T-helper 17 cell (primary cell): ENCODE data around the gene MAPK7. TPM values are rescaled to one million over a fixed set of nuclear protein-coding genes. Genes with fewer than 3 reads are reported as not detected.
"Not testable (repeated sequence)": the region's sequence is repeated elsewhere in the genome, so short reads cannot be mapped to it uniquely, and the experiment has no call there.

Source experiments
- ATAC-seq: fragments of 150-1000 bp; cut with Tn5 transposase; 2 replicates; pipeline ENCODE4 v1.10.0; 2021; ENCODE audit warnings: mild to moderate bottlenecking, moderate library complexity
- DNase-seq, 3 donors: peaks; one replicate each; pipeline versions ENCODE4 v3.0.0 to v3.0.0-alpha.2; 2020 to 2021
- H3K9me3 ChIP-seq: one replicate; pipeline ENCODE4 v1.7.0; 2013; ENCODE audit warnings: low read length, mild to moderate bottlenecking; ENCODE audit not compliant: control insufficient read depth, poor library complexity, severe bottlenecking
- H3K27ac Mint-ChIP-seq: one replicate; pipeline ENCODE4 v1.8.0; 2022; ENCODE audit warnings: mild to moderate bottlenecking, moderate library complexity, mixed read lengths
- H3K27me3 Mint-ChIP-seq: one replicate; pipeline ENCODE4 v1.8.0; 2022; ENCODE audit warnings: mixed read lengths
- H3K36me3 Mint-ChIP-seq: one replicate; pipeline ENCODE4 v1.8.0; 2022; ENCODE audit warnings: low read depth, mixed read lengths
- H3K4me1 Mint-ChIP-seq: one replicate; pipeline ENCODE4 v1.8.0; 2022; ENCODE audit warnings: mild to moderate bottlenecking, mixed read lengths
- H3K4me3 Mint-ChIP-seq: one replicate; pipeline ENCODE4 v1.8.0; 2022; ENCODE audit warnings: mild to moderate bottlenecking, moderate library complexity, mixed read lengths
- total RNA-seq, 4 donors: library from RNA in 2 of 4; stranded (reverse) in 2 of 4; gene quantifications; one replicate each; pipeline ENCODE4 v1.2.3 and lab custom pipeline; 2022 to 2026

Gene MAPK7
- total RNA-seq, 2 donors from 2014 or later = 16.7 to 20.3 TPM

DNA sequence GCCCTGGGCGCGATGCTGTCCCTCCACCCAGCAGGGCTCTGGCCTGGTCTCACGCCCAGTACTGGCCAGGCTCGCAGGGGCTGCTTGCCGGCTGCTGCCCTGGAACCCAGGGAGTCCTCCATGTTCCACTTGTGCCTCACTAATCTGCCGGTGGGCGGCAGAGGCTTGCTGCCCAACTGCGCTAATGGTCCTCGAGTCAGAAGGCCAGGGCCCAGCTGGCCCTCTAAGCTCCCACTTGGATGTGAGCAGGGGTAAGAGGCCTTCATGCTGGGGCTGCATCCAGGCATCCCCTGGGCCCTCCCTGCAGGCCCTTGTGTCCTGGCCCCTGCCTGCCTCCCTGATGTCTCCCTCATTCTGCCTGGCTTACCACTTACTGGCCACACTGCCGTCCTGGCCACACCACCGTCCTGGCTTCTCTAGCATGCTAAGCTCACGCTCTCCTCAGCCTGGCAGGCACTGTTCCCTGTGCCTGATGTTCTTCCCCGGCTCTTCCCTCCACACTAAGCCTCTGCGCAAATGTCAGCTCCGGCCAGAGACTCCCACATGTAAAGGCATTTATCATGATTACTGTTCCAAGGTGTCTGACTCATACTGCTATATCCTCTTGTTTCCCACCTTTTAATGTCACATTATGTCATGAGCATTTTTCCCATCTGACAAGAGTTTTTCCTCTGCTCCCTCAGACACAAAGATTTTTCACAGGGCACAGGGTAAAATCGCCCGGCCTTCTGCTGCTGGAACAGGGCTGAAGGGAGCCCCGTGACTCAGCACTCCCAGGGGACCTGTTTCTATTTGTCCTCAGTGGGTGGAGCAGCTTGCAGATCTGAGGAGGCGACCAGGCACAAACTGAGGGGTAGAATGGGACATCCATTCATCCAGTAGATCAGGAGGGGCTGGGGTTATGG, 31.7 kb upstream of the MAPK7 start:
- ATAC-seq = no peak
- Mint-ChIP-seq H3K4me1 (peaks cover 4% of the 10 kb centered on the region), H3K27me3 (peaks cover 24% of the 10 kb centered on the region), H3K36me3 (peaks cover 5% of the 10 kb centered on the region), H3K4me3 (no peak overlapping the region), H3K27ac (no peak overlapping the region)
- no peak for DNase-seq
- no peaks in the 10 kb centered on the region for H3K9me3 ChIP-seq

DNA sequence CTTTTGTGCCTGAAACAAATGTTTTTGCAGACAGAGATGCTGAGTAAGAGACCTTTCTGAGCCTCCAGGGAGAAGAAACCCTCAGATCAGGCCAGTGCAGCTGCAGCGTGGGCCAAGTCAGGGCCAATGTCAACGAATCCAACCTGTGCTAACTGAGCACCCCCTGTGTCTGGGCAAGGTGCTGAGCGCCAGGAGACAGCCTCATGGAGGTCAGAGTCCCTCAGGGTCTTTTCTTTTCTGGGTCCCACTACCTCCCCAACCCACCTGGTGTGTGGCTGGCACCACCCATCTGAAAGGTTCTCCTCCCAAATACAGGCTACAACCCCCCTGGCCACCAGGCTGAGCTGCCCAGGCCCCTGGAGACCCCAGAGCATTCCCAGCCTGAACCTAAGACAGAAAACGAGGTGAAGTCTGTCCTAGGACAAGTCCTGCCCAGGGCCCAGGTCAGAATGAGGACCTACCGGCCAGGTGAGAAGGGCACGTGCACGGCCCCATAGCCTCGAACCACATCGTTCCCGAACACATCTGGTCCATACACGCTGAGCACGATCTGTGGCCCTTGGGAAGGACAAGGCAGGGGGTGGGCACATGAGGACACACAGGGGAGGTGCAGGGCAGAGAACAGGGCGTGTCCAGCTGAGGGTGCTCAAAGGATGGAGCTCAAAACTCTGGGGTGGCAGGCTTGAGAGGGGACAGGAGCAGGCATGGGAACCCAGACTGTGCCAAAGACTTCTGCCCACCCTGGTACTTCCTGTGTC, 30.8 kb upstream of the MAPK7 start:
- H3K4me1 Mint-ChIP-seq = no peaks in the 10 kb centered on the region
- no peaks in the 10 kb centered on the region for H3K36me3 Mint-ChIP-seq
- no peak for ATAC-seq
- H3K27me3 Mint-ChIP-seq = peaks cover 22% of the 10 kb centered on the region
- no peak overlapping the region for H3K4me3 Mint-ChIP-seq
- H3K9me3 ChIP-seq = no peaks in the 10 kb centered on the region
- no peak for DNase-seq
- no peak overlapping the region for H3K27ac Mint-ChIP-seq

DNA sequence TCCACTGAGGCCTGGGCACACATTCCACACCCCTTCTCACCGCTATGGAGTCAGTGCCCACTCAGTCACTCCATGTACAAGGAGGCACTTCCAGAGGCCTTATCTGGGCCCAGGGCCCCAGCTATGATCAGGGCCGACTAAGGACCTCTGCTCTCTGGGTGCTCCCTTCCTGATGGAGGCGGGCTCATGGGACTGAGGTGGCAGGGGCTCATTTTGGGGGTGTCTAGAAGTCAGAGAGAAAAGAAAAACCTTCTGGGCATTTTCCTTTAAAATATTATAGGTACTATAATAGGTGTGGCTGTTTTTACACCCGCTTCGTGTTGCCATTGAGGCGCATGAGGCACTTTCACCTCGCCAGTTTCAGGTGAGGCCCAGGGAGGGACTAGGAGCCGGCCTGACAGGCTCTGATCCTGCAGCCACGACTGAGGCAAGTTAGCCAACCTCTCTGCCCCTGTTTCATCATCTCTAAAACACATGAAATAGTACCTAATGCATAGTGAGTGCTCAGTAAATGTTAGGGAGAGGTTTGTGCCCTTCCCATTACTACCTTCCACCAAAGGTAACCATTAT, 30.1 kb upstream of the MAPK7 start:
- ATAC-seq (no peak), DNase-seq (no peak)
- Mint-ChIP-seq H3K36me3 (no peaks in the 10 kb centered on the region), H3K27ac (no peak overlapping the region), H3K4me3 (no peak overlapping the region), H3K4me1 (no peaks in the 10 kb centered on the region), H3K27me3 (peaks cover 22% of the 10 kb centered on the region)
- H3K9me3 ChIP-seq = no peaks in the 10 kb centered on the region

DNA sequence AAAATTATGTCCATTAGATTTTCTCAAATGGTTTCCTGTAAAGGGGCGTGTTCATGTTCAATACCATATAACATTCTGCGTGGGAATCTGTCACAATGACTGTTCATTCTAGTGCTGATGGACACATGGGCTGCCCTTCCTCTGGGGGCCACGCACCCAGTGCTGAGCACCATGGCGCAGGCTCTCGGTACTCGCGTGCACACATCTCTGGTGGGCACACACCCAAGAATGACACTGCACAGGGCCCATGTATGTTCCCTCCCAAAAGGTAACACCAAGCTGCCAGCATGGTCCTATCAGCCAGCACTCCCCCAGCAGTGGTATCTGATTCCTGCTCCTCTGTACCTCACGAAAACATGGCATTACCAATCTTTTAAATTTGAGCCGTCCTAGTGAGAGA, 29.5 kb upstream of the MAPK7 start:
- H3K27me3 Mint-ChIP-seq = peaks cover 22% of the 10 kb centered on the region

DNA sequence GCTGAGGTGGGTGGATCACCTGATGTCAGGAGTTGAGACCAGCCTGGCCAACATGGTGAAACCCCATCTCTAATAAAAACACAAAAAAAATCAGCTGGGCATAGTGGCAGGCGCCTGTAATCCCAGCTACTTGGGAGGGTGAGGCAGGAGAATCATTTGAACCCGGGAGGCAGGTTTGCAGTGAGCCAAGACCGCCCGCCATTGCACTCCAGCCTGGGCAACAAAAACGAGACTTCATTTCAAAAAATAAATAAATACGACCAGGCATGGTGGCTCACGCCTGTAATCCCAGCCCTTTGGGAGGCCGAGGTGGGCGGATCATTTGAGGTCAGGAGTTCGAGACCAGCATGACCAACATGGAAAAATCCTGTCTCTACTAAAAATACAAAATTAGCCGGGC, 24.9 kb upstream of the MAPK7 start:
- peaks cover 44% of the 10 kb centered on the region for H3K27me3 Mint-ChIP-seq
- DNase-seq, H3K27ac Mint-ChIP-seq, H3K36me3 Mint-ChIP-seq, H3K4me3 Mint-ChIP-seq, H3K9me3 ChIP-seq, H3K4me1 Mint-ChIP-seq, ATAC-seq: not testable (repeated sequence)

More for the DNA sequence above, 29.5 kb upstream of the MAPK7 start:
- H3K36me3 Mint-ChIP-seq = no peaks in the 10 kb centered on the region
- H3K27ac Mint-ChIP-seq = no peak overlapping the region
- no peaks in the 10 kb centered on the region for H3K9me3 ChIP-seq
- H3K4me3 Mint-ChIP-seq = no peak overlapping the region
- no peaks in the 10 kb centered on the region for H3K4me1 Mint-ChIP-seq
- ATAC-seq (no peak), DNase-seq (no peak)

DNA sequence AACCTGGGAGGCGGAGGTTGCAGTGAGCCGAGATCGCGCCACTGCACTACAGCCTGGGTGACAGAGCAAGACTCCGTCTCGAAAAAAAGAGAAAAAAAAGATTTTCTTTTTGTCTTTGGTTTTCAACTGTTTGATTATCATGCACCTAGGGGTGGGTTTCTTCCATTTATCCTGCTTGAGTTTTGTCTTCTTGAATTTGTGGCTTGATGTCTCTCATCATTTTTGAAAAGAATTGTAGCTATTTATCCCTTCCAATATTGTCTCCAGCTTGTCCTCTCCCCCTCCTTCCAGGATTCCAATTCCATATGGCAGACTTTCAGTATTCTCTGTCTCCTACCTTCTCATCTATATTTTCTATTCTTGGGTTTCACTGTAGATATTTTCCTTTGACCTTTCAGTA, 23.6 kb upstream of the MAPK7 start:
- H3K9me3 ChIP-seq = no peaks in the 10 kb centered on the region
- H3K4me3 Mint-ChIP-seq = no peak overlapping the region
- peaks cover 2% of the 10 kb centered on the region for H3K4me1 Mint-ChIP-seq
- peaks cover 51% of the 10 kb centered on the region for H3K27me3 Mint-ChIP-seq
- ATAC-seq (no peak), DNase-seq (no peak)
- H3K36me3 Mint-ChIP-seq = peaks cover 6% of the 10 kb centered on the region
- no peak overlapping the region for H3K27ac Mint-ChIP-seq

DNA sequence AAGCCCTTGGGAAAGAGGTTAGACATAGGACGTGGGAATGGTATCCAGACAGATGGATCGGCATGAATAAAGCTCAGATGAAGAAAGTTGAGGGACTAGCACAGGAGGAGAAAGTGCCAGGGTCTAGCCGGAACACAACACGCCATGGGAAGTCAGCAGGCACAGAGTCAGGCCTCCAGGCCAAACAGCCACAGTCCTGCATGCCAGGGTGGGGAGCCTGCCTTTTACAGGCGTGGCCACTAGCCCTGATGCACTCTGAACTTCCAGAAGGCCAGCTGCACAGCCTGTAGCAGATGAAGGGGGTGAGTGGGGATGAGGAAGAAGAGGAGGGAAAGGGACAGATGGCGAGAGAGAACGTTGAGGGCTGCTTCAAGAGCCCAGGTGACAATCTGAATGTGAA, 20.9 kb upstream of the MAPK7 start:
- H3K9me3 ChIP-seq = no peaks in the 10 kb centered on the region
- Mint-ChIP-seq H3K27ac (no peak overlapping the region), H3K27me3 (peaks cover 56% of the 10 kb centered on the region)

DNA sequence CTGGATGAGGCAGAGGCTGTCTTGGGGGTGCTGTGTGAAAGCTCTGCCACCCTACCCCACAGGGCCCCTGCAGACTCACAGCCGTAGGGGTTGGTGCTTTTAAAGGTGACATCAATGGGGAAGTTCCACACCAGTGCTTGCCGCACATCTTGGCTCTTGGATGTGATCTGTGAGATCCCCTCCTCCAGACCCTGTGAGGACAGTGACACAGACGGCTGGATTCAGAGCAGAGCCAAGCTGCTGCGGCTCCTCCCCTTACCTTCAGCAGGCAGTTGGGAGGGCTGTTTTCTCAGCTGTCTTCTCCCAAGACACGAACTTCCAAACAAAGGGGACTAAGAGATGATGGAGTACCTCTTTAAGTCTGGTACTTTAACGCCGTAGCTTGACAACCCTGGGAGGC, 20.5 kb upstream of the MAPK7 start:
- ATAC-seq = no peak
- H3K9me3 ChIP-seq = no peaks in the 10 kb centered on the region
- no peak for DNase-seq
- Mint-ChIP-seq H3K4me1 (peaks cover 10% of the 10 kb centered on the region), H3K4me3 (no peak overlapping the region), H3K36me3 (peaks cover 6% of the 10 kb centered on the region), H3K27ac (peak overlapping the region; percentile 32), H3K27me3 (peaks cover 56% of the 10 kb centered on the region)

More for the DNA sequence above, 20.9 kb upstream of the MAPK7 start:
- peaks cover 9% of the 10 kb centered on the region for H3K4me1 Mint-ChIP-seq
- H3K36me3 Mint-ChIP-seq = peaks cover 6% of the 10 kb centered on the region
- H3K4me3 Mint-ChIP-seq = no peak overlapping the region
- DNase-seq = no peak
- no peak for ATAC-seq

DNA sequence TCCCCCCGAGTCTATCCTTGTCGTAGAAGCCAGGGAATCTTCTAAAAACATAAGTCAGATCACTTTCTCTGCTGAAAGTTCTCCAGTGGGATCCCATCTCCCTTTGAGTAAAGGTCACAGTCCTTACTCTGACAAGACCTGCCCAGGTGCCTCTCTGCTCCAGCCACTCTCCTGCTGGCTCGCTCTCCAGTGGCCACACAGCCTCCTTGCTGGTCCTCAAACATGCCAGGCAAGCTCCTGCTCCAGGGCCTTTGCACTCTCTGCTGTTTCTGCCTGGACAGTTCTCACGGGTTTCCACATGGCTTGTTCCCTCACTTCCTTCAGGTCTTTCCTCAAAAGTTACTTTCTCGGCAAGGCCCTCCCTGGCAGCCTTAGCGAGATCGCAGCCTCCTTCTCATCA, 19.1 kb upstream of the MAPK7 start:
- H3K4me1 Mint-ChIP-seq = peaks cover 13% of the 10 kb centered on the region
- peaks cover 6% of the 10 kb centered on the region for H3K36me3 Mint-ChIP-seq
- H3K27ac Mint-ChIP-seq = no peak overlapping the region
- H3K27me3 Mint-ChIP-seq = peaks cover 54% of the 10 kb centered on the region
- ATAC-seq (no peak), DNase-seq (no peak)
- H3K4me3 Mint-ChIP-seq = no peak overlapping the region
- no peaks in the 10 kb centered on the region for H3K9me3 ChIP-seq

DNA sequence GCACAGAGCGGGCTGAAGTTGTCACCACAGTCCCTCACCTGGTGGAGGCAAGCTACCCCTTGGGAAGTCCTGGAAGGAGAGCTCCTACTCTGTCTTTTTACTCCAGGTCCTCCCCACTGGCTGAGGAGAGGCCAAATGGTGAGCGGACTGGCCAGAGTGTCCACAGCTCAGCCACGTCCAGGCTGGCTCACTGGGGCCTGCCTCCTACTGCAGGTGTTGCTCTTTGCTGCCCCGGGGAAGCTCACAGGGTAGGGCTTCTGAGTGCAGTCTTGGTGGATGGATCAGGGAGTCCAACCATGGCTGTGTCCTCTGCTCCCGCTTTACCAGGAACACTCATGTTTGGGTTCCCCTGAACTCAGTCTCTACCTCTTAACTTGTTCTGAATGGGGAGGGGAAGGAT, 18.4 kb upstream of the MAPK7 start:
- H3K36me3 Mint-ChIP-seq = peaks cover 5% of the 10 kb centered on the region
- no peaks in the 10 kb centered on the region for H3K9me3 ChIP-seq
- H3K4me3 Mint-ChIP-seq = no peak overlapping the region
- H3K27me3 Mint-ChIP-seq = peaks cover 47% of the 10 kb centered on the region
- ATAC-seq (no peak), DNase-seq (no peak)
- peaks cover 13% of the 10 kb centered on the region for H3K4me1 Mint-ChIP-seq
- H3K27ac Mint-ChIP-seq = no peak overlapping the region

DNA sequence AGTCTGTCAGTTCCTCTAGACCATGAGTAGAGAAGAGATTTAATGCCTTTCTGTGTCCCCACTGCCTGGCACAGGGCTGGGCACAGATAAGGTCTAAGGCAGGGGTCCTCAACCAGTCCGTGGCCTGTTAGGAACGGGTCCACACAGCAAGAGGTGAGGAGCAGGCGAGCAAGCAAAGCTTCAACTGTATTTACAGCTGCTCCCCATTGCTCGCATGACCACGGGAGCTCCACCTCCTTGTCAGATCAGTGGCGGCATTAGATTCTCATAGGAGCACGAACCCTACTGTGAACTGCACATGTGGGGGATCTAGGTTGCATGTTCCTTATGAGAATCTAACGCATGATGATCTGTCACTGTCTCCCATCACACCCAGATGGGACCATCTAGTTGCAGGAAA, 17.5 kb upstream of the MAPK7 start:
- peaks cover 44% of the 10 kb centered on the region for H3K27me3 Mint-ChIP-seq
- peaks cover 13% of the 10 kb centered on the region for H3K4me1 Mint-ChIP-seq
- peak overlapping the region; percentile 67 for H3K27ac Mint-ChIP-seq
- ATAC-seq (no peak), DNase-seq (no peak)
- H3K4me3 Mint-ChIP-seq = no peak overlapping the region
- no peaks in the 10 kb centered on the region for H3K9me3 ChIP-seq
- peaks cover 4% of the 10 kb centered on the region for H3K36me3 Mint-ChIP-seq

DNA sequence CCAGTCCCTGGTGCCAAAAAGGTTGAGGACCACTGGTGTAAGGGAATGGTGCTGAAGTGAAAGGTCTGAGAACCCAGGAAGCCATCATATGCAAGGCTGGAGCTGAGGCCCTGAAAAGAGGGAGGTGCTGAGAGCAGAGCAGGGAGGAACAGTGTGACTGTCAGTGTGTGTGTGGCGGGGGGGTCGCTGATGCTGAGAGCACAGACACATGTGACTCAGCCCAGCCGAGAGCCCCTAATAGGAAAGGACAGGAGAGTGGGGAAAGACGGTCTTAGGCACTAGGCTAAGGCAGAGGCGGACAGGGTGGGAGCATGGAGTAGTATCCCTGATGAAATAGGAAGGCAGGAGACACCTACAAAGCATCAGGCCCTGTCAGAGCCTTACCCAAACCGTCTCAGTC, 17.0 kb upstream of the MAPK7 start:
- H3K9me3 ChIP-seq = no peaks in the 10 kb centered on the region
- H3K4me1 Mint-ChIP-seq = peaks cover 16% of the 10 kb centered on the region
- peak overlapping the region; percentile 84 for H3K4me3 Mint-ChIP-seq
- H3K27me3 Mint-ChIP-seq = peaks cover 44% of the 10 kb centered on the region
- DNase-seq = no peak
- no peak for ATAC-seq
- peaks cover 4% of the 10 kb centered on the region for H3K36me3 Mint-ChIP-seq
- H3K27ac Mint-ChIP-seq = peak overlapping the region; percentile 67

DNA sequence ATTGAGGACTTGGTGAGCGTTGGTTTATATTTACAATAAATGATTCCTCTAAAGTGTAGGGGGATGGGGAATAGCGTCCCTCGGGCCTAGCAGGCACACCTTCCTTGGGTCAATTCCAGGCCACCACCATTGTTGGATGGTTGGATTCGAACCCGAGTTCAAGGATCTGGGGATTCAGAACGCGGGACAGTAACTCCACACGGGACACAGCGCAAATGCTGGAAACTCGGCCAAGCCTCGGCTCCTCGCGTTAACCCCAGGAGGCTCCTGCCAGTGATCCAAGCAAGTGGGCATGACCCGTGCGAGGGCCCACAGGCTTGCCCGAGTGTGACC, 16.4 kb upstream of the MAPK7 start:
- Mint-ChIP-seq H3K36me3 (peaks cover 2% of the 10 kb centered on the region), H3K4me1 (peaks cover 15% of the 10 kb centered on the region), H3K4me3 (peak overlapping the region; percentile 84), H3K27me3 (peaks cover 40% of the 10 kb centered on the region), H3K27ac (peak overlapping the region; percentile 67)
- ATAC-seq (no peak), DNase-seq (no peak)
- H3K9me3 ChIP-seq = no peaks in the 10 kb centered on the region
